ENCODE results near the gene NALCN.

Gene NALCN

GRCh38 chr13:101416181-101417042, at the start of gene NALCN:
TSS of gene NALCN (minus strand) at chr13:101416508. CDS start at chr13:101399126, 17,382 bp downstream.
- no peak for DNase-seq

GRCh38 chr13:101465877-101466276, 49.6 kb upstream of the NALCN start:
- no peak for DNase-seq

GRCh38 chr13:101457176-101457575, 40.9 kb upstream of the NALCN start:
- no peak for DNase-seq

GRCh38 chr13:101455863-101456262, 39.6 kb upstream of the NALCN start:
- DNase-seq: no peak

- no peak for DNase-seq
Observed at GRCh38 chr13:101454767-101455166, 38.5 kb upstream of the NALCN start.

GRCh38 chr13:101453784-101454201, 37.5 kb upstream of the NALCN start:
- no peak for DNase-seq

GRCh38 chr13:101452519-101453485, 36.5 kb upstream of the NALCN start, which contains the start of gene ITGBL1:
TSS of gene ITGBL1 (plus strand) at chr13:101452675. CDS start at chr13:101452834, 159 bp downstream.
- no peak for DNase-seq

- no peak for DNase-seq
Observed at GRCh38 chr13:101451641-101452040, 35.3 kb upstream of the NALCN start.

GRCh38 chr13:101450749-101451130, 34.4 kb upstream of the NALCN start:
- DNase-seq: no peak

GRCh38 chr13:101449790-101450748, 33.8 kb upstream of the NALCN start:
- no peak for DNase-seq

GRCh38 chr13:101447852-101448251, 31.5 kb upstream of the NALCN start:
- DNase-seq: no peak

GRCh38 chr13:101434486-101434885, 18.2 kb upstream of the NALCN start:
- DNase-seq: no peak

GRCh38 chr13:101433895-101434294, 17.6 kb upstream of the NALCN start:
- no peak for DNase-seq

GRCh38 chr13:101429733-101430132, 13.4 kb upstream of the NALCN start:
- no peak for DNase-seq

- DNase-seq: no peak
Observed at GRCh38 chr13:101425623-101426022, 9.3 kb upstream of the NALCN start.

- DNase-seq: no peak
Observed at GRCh38 chr13:101425156-101425471, 8.8 kb upstream of the NALCN start.

GRCh38 chr13:101424381-101425155, 8.3 kb upstream of the NALCN start:
- DNase-seq: no peak

- no peak for DNase-seq
Observed at GRCh38 chr13:101423872-101424271, 7.6 kb upstream of the NALCN start.

GRCh38 chr13:101417501-101417900, 1.2 kb upstream of the NALCN start:
- no peak for DNase-seq

GRCh38 chr13:101417043-101417406, 717 bp upstream of the NALCN start:
- DNase-seq: no peak

GRCh38 chr13:101415358-101416174, 742 bp downstream of the NALCN start:
- DNase-seq: no peak
